Measurements from ENCODE around the gene TLE1.
A peak's percentile ranks its signal among the peaks of the same experiment; 100 is the strongest.

The TLE1 gene

GRCh38 chr9:81680006-81680405 is 9.3 kb downstream of the TLE1 start:
- H3K4me3 ChIP-seq (ENCODE audit: low read depth, low read length): no peak overlapping the region
- TF ChIP-seq CTCF (IDR thresholded peaks at IDR 0.05; ENCODE audit: insufficient read depth, low read depth, low read length, missing control alignments): no peak
- no peak for DNase-seq (ENCODE audit: low read depth)

GRCh38 chr9:81678088-81678487 is 11.3 kb downstream of the TLE1 start:
- TF ChIP-seq CTCF (IDR thresholded peaks at IDR 0.05; ENCODE audit: insufficient read depth, low read depth, low read length, missing control alignments): no peak
- DNase-seq (ENCODE audit: low read depth): no peak
- H3K4me3 ChIP-seq (ENCODE audit: low read depth, low read length): no peak overlapping the region

GRCh38 chr9:81676395-81676794 is 13.0 kb downstream of the TLE1 start:
- no peak overlapping the region for H3K4me3 ChIP-seq (ENCODE audit: low read depth, low read length)
- TF ChIP-seq CTCF (IDR thresholded peaks at IDR 0.05; ENCODE audit: insufficient read depth, low read depth, low read length, missing control alignments): no peak
- no peak for DNase-seq (ENCODE audit: low read depth)

- no peak overlapping the region for H3K4me3 ChIP-seq (ENCODE audit: low read depth, low read length)
- DNase-seq (ENCODE audit: low read depth): no peak
- TF ChIP-seq CTCF (IDR thresholded peaks at IDR 0.05; ENCODE audit: insufficient read depth, low read depth, low read length, missing control alignments): no peak
These were observed 16.0 kb downstream of the TLE1 start for GRCh38 chr9:81673310-81673709.

- no peak for TF ChIP-seq CTCF (IDR thresholded peaks at IDR 0.05; ENCODE audit: insufficient read depth, low read depth, low read length, missing control alignments)
- no peak for DNase-seq (ENCODE audit: low read depth)
These were observed 17.5 kb downstream of the TLE1 start for GRCh38 chr9:81671880-81672280.

GRCh38 chr9:81669866-81670265 is 19.5 kb downstream of the TLE1 start:
- no peak for TF ChIP-seq CTCF (IDR thresholded peaks at IDR 0.05; ENCODE audit: insufficient read depth, low read depth, low read length, missing control alignments)
- no peak for DNase-seq (ENCODE audit: low read depth)
- no peak overlapping the region for H3K4me3 ChIP-seq (ENCODE audit: low read depth, low read length)

More at GRCh38 chr9:81671880-81672280, 17.5 kb downstream of the TLE1 start:
- no peak overlapping the region for H3K4me3 ChIP-seq (ENCODE audit: low read depth, low read length)

GRCh38 chr9:81669041-81669651 is 20.2 kb downstream of the TLE1 start:
- TF ChIP-seq CTCF (IDR thresholded peaks at IDR 0.05; ENCODE audit: insufficient read depth, low read depth, low read length, missing control alignments): no peak
- DNase-seq (ENCODE audit: low read depth): peak; percentile 10
- no peak overlapping the region for H3K4me3 ChIP-seq (ENCODE audit: low read depth, low read length)

Measured in GM12865 (cell line).